ENCODE data around the gene TBC1D22A. TPM values are rescaled to one million over a fixed set of nuclear protein-coding genes. Genes with fewer than 3 reads are reported as not detected.

Gene TBC1D22A
- total and polyA plus RNA-seq, 10 of the 15 experiments (the other 5 are each of a cell fraction or from before 2014, with no cell fraction given): 0.63 to 44.7 (median 27.4) TPM

DNA sequence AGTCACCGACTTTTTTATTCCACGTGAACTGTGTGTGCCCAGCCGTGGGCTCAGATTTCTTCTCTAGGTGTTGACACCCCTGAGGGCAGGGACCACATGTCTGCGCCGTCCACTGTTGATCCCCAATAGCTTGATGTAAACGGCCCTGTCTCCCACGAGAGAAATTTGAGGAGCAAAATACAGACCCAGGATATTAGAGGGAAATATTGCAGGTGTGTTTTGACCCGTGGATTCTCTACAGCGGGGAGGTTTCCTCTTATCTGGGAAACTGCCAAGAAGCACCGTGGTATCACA, 437.5 kb downstream of the TBC1D22A start:
- ATAC-seq (no peak), FAIRE-seq (no peak), DNase-seq (ENCODE audit: low read depth, low spot score) (no peak)
- CTCF ChIA-PET: no interaction called here
- TF ChIP-seq SP1 (IDR thresholded peaks at IDR 0.05; ENCODE audit: low read depth, low read length) (no peak), CTCF (IDR thresholded peaks at IDR 0.05 in 2 of 3, conservative IDR thresholded peaks at IDR 0.05 in 1 of 3; ENCODE audit: control insufficient read depth in 2 of 3, extremely low read depth in 1 of 3, insufficient read depth in 1 of 3, low read depth in 3 of 3, low read length in 3 of 3) (no peak), RAD21 (IDR thresholded peaks at IDR 0.05; ENCODE audit: insufficient read depth, low read depth, low read length) (no peak), RFX5 (IDR thresholded peaks at IDR 0.05; ENCODE audit: low read depth, low read length) (no peak), SIX5 (IDR thresholded peaks at IDR 0.05; ENCODE audit: low read depth, low read length, severe bottlenecking) (no peak), TARDBP (IDR thresholded peaks at IDR 0.05; ENCODE audit: borderline replicate concordance) (no peak), PAX5 (IDR thresholded peaks at IDR 0.05; ENCODE audit: borderline replicate concordance, low read depth, low read length) (no peak), BMI1 (IDR thresholded peaks at IDR 0.05; ENCODE audit: borderline replicate concordance) (no peak), FOXK2 (IDR thresholded peaks at IDR 0.05) (no peak), GATAD2B (conservative IDR thresholded peaks at IDR 0.05; ENCODE audit: low read depth) (no peak), ESRRA (IDR thresholded peaks at IDR 0.05; ENCODE audit: low read length) (no peak), RUNX3 (IDR thresholded peaks at IDR 0.05; ENCODE audit: low read length) (no peak), HDGF (IDR thresholded peaks at IDR 0.05) (no peak), PRDM15 (CRISPR knock-in tag; IDR thresholded peaks at IDR 0.05) (no peak), JUNB (IDR thresholded peaks at IDR 0.05) (no peak)
- TF ChIP-seq, protein P1, sequence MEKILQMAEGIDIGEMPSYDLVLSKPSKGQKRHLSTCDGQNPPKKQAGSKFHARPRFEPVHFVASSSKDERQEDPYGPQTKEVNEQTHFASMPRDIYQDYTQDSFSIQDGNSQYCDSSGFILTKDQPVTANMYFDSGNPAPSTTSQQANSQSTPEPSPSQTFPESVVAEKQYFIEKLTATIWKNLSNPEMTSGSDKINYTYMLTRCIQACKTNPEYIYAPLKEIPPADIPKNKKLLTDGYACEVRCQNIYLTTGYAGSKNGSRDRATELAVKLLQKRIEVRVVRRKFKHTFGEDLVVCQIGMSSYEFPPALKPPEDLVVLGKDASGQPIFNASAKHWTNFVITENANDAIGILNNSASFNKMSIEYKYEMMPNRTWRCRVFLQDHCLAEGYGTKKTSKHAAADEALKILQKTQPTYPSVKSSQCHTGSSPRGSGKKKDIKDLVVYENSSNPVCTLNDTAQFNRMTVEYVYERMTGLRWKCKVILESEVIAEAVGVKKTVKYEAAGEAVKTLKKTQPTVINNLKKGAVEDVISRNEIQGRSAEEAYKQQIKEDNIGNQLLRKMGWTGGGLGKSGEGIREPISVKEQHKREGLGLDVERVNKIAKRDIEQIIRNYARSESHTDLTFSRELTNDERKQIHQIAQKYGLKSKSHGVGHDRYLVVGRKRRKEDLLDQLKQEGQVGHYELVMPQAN (conservative IDR thresholded peaks at IDR 0.05): no peak
- Histone ChIP-seq H3K9me3 (replicated peaks; ENCODE audit: control insufficient read depth, insufficient read depth, low read length) (no peaks in the 10 kb centered on the region), H3K27me3 (replicated peaks in 1 of 2; ENCODE audit: control insufficient read depth in 2 of 2, insufficient read depth in 2 of 2, low read length in 1 of 2) (no peaks in the 10 kb centered on the region), H3K9ac (ENCODE audit: control insufficient read depth, insufficient read depth, low read length) (no peak overlapping the region), H3K36me3 (ENCODE audit: control insufficient read depth in 2 of 2, insufficient read depth in 2 of 2, low read length in 1 of 2) (no peaks in the 10 kb centered on the region), H3K79me2 (ENCODE audit: control insufficient read depth, insufficient read depth, low read length) (no peaks in the 10 kb centered on the region), H3K4me1 (ENCODE audit: control insufficient read depth, insufficient read depth, low read length) (no peaks in the 10 kb centered on the region), H4K20me1 (ENCODE audit: control insufficient read depth, insufficient read depth) (no peaks in the 10 kb centered on the region), H3K27ac (ENCODE audit: control insufficient read depth, insufficient read depth) (no peak overlapping the region), H3K4me2 (ENCODE audit: control insufficient read depth, insufficient read depth) (no peak overlapping the region), H2AFZ (ENCODE audit: control insufficient read depth, low read depth, low read length) (no peak overlapping the region), H3K4me3 (no peak overlapping the region)
- SMC1A ChIA-PET (ENCODE audit: uncharacterized antibody, unreplicated experiment): no interaction called here
- BruUV-seq (replicated peaks): no TSS peak
- in situ Hi-C loops (cut with MboI) (no loop called here), intact Hi-C loops (cut with micrococcal nuclease; ENCODE audit: unreplicated experiment) (no loop called here)
- POLR2A ChIA-PET: no interaction called here
- WGBS (ENCODE audit: insufficient coverage, insufficient replicate concordance, low lambda C conversion rate, missing lambda C conversion rate): 47% methylated on average over 10 of the region's 10 CpGs
- RAD21 ChIA-PET (ENCODE audit: unreplicated experiment): no interaction called here

Measured in GM12878 (cell line).